HEK293 (cell line): ENCODE measurements around the gene OCA2.

ENCODE experiments used
- GFI1B ChIP-seq: fragments of 450-650 bp; formaldehyde crosslinking; IDR thresholded peaks from 2 replicates; pipeline ENCODE4 v1.5.1; 2016; ENCODE audit warnings: missing biosample characterization, missing genetic modification characterization
- ZFP37 ChIP-seq: fragments of 450-650 bp; formaldehyde crosslinking; IDR thresholded peaks from 2 replicates; pipeline ENCODE4 v1.5.1; 2016; ENCODE audit warnings: missing biosample characterization, missing genetic modification characterization
- ZNF660 ChIP-seq: fragments of 450-650 bp; IDR thresholded peaks from 2 replicates; pipeline ENCODE4 v1.5.1; 2018; ENCODE audit warnings: missing biosample characterization, mild to moderate bottlenecking, missing genetic modification characterization

DNA sequence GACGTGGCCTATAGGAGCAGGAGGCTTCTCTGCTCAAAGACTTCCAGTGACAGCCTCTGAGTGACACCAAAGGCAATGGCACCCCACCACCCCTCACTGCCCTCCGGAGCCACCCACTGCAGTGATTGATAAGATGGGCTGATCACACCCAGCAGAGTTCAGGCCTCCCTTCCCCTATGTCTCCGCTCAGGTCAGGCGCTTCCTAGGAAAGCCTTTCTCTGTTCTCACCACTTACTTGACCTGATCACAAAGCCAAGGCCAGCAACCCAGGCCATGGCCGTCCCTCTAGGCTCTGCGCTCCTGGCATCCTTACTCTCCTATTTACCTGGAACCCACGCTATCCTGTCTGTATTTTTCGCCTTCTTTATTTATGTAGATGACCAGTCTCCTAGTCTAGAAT is 282.3 kb downstream of the OCA2 start:
- TF ChIP-seq GFI1B (tag by site-specific recombination), result no peak
- no peak for TF ChIP-seq ZFP37 (tag by site-specific recombination)
- TF ChIP-seq ZNF660 (tag by site-specific recombination), result no peak
